ENCODE measurements around the gene CNOT10.

The CNOT10 gene

GRCh38 chr3:32821686-32822296 is 136.8 kb downstream of the CNOT10 start:
- H3K9me3 ChIP-seq (ENCODE audit: control insufficient read depth, low read length) = peaks cover 3% of the 10 kb centered on the region
- no peak overlapping the region for H3K9ac ChIP-seq (ENCODE audit: low read length)
- no peaks in the 10 kb centered on the region for H3K36me3 ChIP-seq (ENCODE audit: control insufficient read depth, insufficient read depth, low read length)
- no peak overlapping the region for H3K4me3 ChIP-seq (ENCODE audit: low read length)
- H3K4me1 ChIP-seq (ENCODE audit: control insufficient read depth, insufficient read depth, low read length) = peaks cover 13% of the 10 kb centered on the region
- peaks cover 69% of the 10 kb centered on the region for H3K27me3 ChIP-seq (ENCODE audit: control insufficient read depth, insufficient read depth, low read length)

GRCh38 chr3:32822609-32823498 is 137.9 kb downstream of the CNOT10 start:
- H3K27me3 ChIP-seq (ENCODE audit: control insufficient read depth, insufficient read depth, low read length) = peaks cover 58% of the 10 kb centered on the region
- peaks cover 3% of the 10 kb centered on the region for H3K9me3 ChIP-seq (ENCODE audit: control insufficient read depth, low read length)
- no peak overlapping the region for H3K9ac ChIP-seq (ENCODE audit: low read length)
- H3K4me1 ChIP-seq (ENCODE audit: control insufficient read depth, insufficient read depth, low read length) = peaks cover 6% of the 10 kb centered on the region
- H3K36me3 ChIP-seq (ENCODE audit: control insufficient read depth, insufficient read depth, low read length) = no peaks in the 10 kb centered on the region
- no peak overlapping the region for H3K4me3 ChIP-seq (ENCODE audit: low read length)
